ENCODE measurements around the gene SLC38A10.

DNA sequence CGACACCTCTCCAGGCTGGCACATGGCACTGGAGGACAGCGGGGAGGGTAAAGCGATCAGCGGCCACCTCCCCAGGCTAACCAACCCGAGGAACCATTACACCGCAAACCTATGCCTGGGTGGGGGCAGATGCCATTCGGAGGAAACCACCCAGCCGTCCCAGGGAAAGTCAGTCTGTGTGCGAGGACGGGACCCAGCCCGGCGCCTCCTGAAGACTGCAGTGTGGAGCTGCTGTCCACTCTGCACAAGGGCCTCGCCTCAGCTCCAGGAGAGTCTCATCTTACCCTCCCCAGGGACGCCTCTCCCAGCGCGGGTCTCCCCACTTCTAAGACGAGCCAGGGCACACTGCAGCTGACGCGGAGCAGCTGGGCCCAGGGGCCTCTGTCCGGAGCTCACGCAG lies 8.0 kb downstream of the SLC38A10 start:
- TF ChIP-seq, protein P1, sequence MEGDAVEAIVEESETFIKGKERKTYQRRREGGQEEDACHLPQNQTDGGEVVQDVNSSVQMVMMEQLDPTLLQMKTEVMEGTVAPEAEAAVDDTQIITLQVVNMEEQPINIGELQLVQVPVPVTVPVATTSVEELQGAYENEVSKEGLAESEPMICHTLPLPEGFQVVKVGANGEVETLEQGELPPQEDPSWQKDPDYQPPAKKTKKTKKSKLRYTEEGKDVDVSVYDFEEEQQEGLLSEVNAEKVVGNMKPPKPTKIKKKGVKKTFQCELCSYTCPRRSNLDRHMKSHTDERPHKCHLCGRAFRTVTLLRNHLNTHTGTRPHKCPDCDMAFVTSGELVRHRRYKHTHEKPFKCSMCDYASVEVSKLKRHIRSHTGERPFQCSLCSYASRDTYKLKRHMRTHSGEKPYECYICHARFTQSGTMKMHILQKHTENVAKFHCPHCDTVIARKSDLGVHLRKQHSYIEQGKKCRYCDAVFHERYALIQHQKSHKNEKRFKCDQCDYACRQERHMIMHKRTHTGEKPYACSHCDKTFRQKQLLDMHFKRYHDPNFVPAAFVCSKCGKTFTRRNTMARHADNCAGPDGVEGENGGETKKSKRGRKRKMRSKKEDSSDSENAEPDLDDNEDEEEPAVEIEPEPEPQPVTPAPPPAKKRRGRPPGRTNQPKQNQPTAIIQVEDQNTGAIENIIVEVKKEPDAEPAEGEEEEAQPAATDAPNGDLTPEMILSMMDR (CRISPR knock-in tag; IDR thresholded peaks at IDR 0.05), result no peak
- TF ChIP-seq EP300 (IDR thresholded peaks at IDR 0.05; ENCODE audit: low read depth in 2 of 2, low read length in 2 of 2), result no peak
- TF ChIP-seq EP300 (CRISPR knock-in tag; IDR thresholded peaks at IDR 0.05; ENCODE audit: borderline replicate concordance), result no peak
- TF ChIP-seq ZNF460 (CRISPR knock-in tag; IDR thresholded peaks at IDR 0.05; ENCODE audit: borderline replicate concordance), result no peak
- TF ChIP-seq IRF9 (CRISPR knock-in tag; IDR thresholded peaks at IDR 0.05; ENCODE audit: borderline replicate concordance), result no peak
- no peak for TF ChIP-seq TBX2 (CRISPR knock-in tag; IDR thresholded peaks at IDR 0.05; ENCODE audit: borderline replicate concordance)
- TF ChIP-seq, protein P2, sequence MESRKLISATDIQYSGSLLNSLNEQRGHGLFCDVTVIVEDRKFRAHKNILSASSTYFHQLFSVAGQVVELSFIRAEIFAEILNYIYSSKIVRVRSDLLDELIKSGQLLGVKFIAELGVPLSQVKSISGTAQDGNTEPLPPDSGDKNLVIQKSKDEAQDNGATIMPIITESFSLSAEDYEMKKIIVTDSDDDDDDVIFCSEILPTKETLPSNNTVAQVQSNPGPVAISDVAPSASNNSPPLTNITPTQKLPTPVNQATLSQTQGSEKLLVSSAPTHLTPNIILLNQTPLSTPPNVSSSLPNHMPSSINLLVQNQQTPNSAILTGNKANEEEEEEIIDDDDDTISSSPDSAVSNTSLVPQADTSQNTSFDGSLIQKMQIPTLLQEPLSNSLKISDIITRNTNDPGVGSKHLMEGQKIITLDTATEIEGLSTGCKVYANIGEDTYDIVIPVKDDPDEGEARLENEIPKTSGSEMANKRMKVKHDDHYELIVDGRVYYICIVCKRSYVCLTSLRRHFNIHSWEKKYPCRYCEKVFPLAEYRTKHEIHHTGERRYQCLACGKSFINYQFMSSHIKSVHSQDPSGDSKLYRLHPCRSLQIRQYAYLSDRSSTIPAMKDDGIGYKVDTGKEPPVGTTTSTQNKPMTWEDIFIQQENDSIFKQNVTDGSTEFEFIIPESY (CRISPR knock-in tag; IDR thresholded peaks at IDR 0.05), result no peak
- TF ChIP-seq TRIM24 (CRISPR knock-in tag; IDR thresholded peaks at IDR 0.05), result no peak
- TF ChIP-seq, protein P3, sequence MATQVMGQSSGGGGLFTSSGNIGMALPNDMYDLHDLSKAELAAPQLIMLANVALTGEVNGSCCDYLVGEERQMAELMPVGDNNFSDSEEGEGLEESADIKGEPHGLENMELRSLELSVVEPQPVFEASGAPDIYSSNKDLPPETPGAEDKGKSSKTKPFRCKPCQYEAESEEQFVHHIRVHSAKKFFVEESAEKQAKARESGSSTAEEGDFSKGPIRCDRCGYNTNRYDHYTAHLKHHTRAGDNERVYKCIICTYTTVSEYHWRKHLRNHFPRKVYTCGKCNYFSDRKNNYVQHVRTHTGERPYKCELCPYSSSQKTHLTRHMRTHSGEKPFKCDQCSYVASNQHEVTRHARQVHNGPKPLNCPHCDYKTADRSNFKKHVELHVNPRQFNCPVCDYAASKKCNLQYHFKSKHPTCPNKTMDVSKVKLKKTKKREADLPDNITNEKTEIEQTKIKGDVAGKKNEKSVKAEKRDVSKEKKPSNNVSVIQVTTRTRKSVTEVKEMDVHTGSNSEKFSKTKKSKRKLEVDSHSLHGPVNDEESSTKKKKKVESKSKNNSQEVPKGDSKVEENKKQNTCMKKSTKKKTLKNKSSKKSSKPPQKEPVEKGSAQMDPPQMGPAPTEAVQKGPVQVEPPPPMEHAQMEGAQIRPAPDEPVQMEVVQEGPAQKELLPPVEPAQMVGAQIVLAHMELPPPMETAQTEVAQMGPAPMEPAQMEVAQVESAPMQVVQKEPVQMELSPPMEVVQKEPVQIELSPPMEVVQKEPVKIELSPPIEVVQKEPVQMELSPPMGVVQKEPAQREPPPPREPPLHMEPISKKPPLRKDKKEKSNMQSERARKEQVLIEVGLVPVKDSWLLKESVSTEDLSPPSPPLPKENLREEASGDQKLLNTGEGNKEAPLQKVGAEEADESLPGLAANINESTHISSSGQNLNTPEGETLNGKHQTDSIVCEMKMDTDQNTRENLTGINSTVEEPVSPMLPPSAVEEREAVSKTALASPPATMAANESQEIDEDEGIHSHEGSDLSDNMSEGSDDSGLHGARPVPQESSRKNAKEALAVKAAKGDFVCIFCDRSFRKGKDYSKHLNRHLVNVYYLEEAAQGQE (IDR thresholded peaks at IDR 0.05; ENCODE audit: borderline replicate concordance in 1 of 2, low read depth in 1 of 2, low read length in 2 of 2), result no peak
- TF ChIP-seq CEBPG (CRISPR knock-in tag; IDR thresholded peaks at IDR 0.05), result no peak
- TF ChIP-seq MXD1 (CRISPR knock-in tag; IDR thresholded peaks at IDR 0.05), result no peak
- TF ChIP-seq SIN3B (IDR thresholded peaks at IDR 0.05; ENCODE audit: low read length), result no peak
- no peak for TF ChIP-seq PHF21A (CRISPR knock-in tag; IDR thresholded peaks at IDR 0.05)
- no peak for TF ChIP-seq ISL2 (CRISPR knock-in tag; IDR thresholded peaks at IDR 0.05)
- TF ChIP-seq ZNF263 (CRISPR knock-in tag; IDR thresholded peaks at IDR 0.05), result no peak

All from HepG2 (cell line).